ENCODE measurements around the gene NDUFAF3. TPM values are rescaled to one million over a fixed set of nuclear protein-coding genes. Genes with fewer than 3 reads are reported as not detected.
A peak's percentile ranks its signal among the peaks of the same experiment; 100 is the strongest.

The NDUFAF3 gene
- total and polyA plus RNA-seq, 2 donors from 2014 or later: 106 to 190 TPM

- TF ChIP-seq, protein P1, sequence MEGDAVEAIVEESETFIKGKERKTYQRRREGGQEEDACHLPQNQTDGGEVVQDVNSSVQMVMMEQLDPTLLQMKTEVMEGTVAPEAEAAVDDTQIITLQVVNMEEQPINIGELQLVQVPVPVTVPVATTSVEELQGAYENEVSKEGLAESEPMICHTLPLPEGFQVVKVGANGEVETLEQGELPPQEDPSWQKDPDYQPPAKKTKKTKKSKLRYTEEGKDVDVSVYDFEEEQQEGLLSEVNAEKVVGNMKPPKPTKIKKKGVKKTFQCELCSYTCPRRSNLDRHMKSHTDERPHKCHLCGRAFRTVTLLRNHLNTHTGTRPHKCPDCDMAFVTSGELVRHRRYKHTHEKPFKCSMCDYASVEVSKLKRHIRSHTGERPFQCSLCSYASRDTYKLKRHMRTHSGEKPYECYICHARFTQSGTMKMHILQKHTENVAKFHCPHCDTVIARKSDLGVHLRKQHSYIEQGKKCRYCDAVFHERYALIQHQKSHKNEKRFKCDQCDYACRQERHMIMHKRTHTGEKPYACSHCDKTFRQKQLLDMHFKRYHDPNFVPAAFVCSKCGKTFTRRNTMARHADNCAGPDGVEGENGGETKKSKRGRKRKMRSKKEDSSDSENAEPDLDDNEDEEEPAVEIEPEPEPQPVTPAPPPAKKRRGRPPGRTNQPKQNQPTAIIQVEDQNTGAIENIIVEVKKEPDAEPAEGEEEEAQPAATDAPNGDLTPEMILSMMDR (IDR thresholded peaks at IDR 0.05; ENCODE audit: borderline replicate concordance, extremely low read depth, insufficient read depth): no peak
- Histone ChIP-seq H3K27ac (ENCODE audit: low read depth in 2 of 2, low read length in 2 of 2) (no peak overlapping the region), H3K9ac (ENCODE audit: low read length in 3 of 3) (no peak overlapping the region), H3K36me3 (ENCODE audit: control insufficient read depth in 2 of 3, insufficient read depth in 3 of 3, low read length in 3 of 3) (peaks cover 0 to 18% (median 2%) of the 10 kb centered on the region in 3 donors), H3K9me3 (ENCODE audit: control insufficient read depth in 2 of 3, insufficient read depth in 1 of 3, low read length in 3 of 3) (no peaks in the 10 kb centered on the region), H3K27me3 (ENCODE audit: control insufficient read depth, insufficient read depth, low read length) (no peaks in the 10 kb centered on the region), H3K4me1 (ENCODE audit: control insufficient read depth in 2 of 3, insufficient read depth in 2 of 3, low read depth in 1 of 3, low read length in 3 of 3) (peaks cover 0 to 8% (median 2%) of the 10 kb centered on the region in 3 donors), H3K4me3 (ENCODE audit: low read length in 3 of 3) (no peak overlapping the region)
- FAIRE-seq (no peak), DNase-seq (no peak)
- intact Hi-C loops (cut with DNase I): no loop called here
These were observed 20.8 kb upstream of the NDUFAF3 start for GRCh38 chr3:49001155-49001554.

GRCh38 chr3:49004352-49005302, 17.3 kb upstream of the NDUFAF3 start:
- H3K9ac ChIP-seq (ENCODE audit: low read length in 3 of 3): no peak overlapping the region
- TF ChIP-seq, protein P1 (IDR thresholded peaks at IDR 0.05; ENCODE audit: borderline replicate concordance, extremely low read depth, insufficient read depth): no peak
- no peaks in the 10 kb centered on the region for H3K9me3 ChIP-seq (ENCODE audit: control insufficient read depth in 2 of 3, insufficient read depth in 1 of 3, low read length in 3 of 3)
- no peak for FAIRE-seq
- no peaks in the 10 kb centered on the region for H3K27me3 ChIP-seq (ENCODE audit: control insufficient read depth, insufficient read depth, low read length)
- H3K27ac ChIP-seq (ENCODE audit: low read depth in 2 of 2, low read length in 2 of 2): no peak overlapping the region
- peaks cover 0 to 13% (median 9%) of the 10 kb centered on the region in 3 donors for H3K4me1 ChIP-seq (ENCODE audit: control insufficient read depth in 2 of 3, insufficient read depth in 2 of 3, low read depth in 1 of 3, low read length in 3 of 3)
- intact Hi-C loops (cut with DNase I): no loop called here
- H3K4me3 ChIP-seq (ENCODE audit: low read length in 3 of 3): no peak overlapping the region
- DNase-seq: peak in 2 of 5 donors; percentile 57 to 74
- peaks cover 0 to 12% (median 0%) of the 10 kb centered on the region in 3 donors for H3K36me3 ChIP-seq (ENCODE audit: control insufficient read depth in 2 of 3, insufficient read depth in 3 of 3, low read length in 3 of 3)

DNA sequence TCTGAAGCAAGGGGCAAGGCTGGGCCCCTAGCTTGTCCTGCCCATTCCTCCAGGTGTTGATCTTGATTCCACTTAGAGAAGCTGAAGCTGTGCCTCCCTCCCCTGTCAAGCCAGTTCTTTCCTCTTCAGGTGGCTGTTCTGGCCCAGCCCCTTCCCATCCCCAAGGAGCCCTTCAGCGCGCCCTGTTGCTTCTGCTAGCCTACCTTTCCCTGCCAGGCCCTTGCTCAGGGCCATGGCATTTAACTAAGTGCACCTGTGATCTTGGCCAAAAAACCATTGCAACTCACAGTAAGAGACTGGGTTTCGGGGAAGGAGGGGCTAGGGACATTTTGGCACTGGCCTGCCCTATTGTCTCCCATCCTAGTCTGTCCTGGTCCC, 16.6 kb upstream of the NDUFAF3 start:
- DNase-seq (no peak), FAIRE-seq (no peak)
- intact Hi-C loops (cut with DNase I): no loop called here
- no peak overlapping the region for H3K9ac ChIP-seq (ENCODE audit: low read length in 3 of 3)
- TF ChIP-seq, protein P1 (IDR thresholded peaks at IDR 0.05; ENCODE audit: borderline replicate concordance, extremely low read depth, insufficient read depth): no peak
- no peak overlapping the region for H3K4me3 ChIP-seq (ENCODE audit: low read length in 3 of 3)
- no peaks in the 10 kb centered on the region for H3K9me3 ChIP-seq (ENCODE audit: control insufficient read depth in 2 of 3, insufficient read depth in 1 of 3, low read length in 3 of 3)
- H3K27ac ChIP-seq (ENCODE audit: low read depth in 2 of 2, low read length in 2 of 2): no peak overlapping the region
- peaks cover 0 to 13% (median 9%) of the 10 kb centered on the region in 3 donors for H3K4me1 ChIP-seq (ENCODE audit: control insufficient read depth in 2 of 3, insufficient read depth in 2 of 3, low read depth in 1 of 3, low read length in 3 of 3)
- no peaks in the 10 kb centered on the region for H3K27me3 ChIP-seq (ENCODE audit: control insufficient read depth, insufficient read depth, low read length)
- H3K36me3 ChIP-seq (ENCODE audit: control insufficient read depth in 2 of 3, insufficient read depth in 3 of 3, low read length in 3 of 3): peaks cover 0 to 12% (median 0%) of the 10 kb centered on the region in 3 donors
